Esophagus muscularis mucosa (tissue), 4 donors: Measurements from ENCODE around the gene CNST. TPM values are rescaled to one million over a fixed set of nuclear protein-coding genes. Genes with fewer than 3 reads are reported as not detected.
"Not testable (repeated sequence)": the region's sequence is repeated elsewhere in the genome, so short reads cannot be mapped to it uniquely, and the experiment has no call there.

ENCODE experiments used
- DNase-seq: peaks from one replicate; pipeline ENCODE4 v3.0.0-alpha.2; 2017; ENCODE audit errors: extremely low spot score
- H3K27ac ChIP-seq, 4 donors: fragments of 200-600 bp; sonication (generic); replicated peaks in 1 of 4; 1 replicate in 3 of 4; 2 replicates in 1 of 4; pipeline ENCODE4 v1.5.1; 2016 to 2019; ENCODE audit warnings: mild to moderate bottlenecking in 1 of 4
- H3K27me3 ChIP-seq, 4 donors: fragments of 200-600 bp; sonication (generic); one replicate each; pipeline versions ENCODE4 v1.5.1 to v1.6.0; 2016 to 2019
- H3K36me3 ChIP-seq, 4 donors: fragments of 200-600 bp; sonication (generic); one replicate each; pipeline ENCODE4 v1.5.1; 2016 to 2019
- H3K4me1 ChIP-seq, 4 donors: fragments of 200-600 bp; sonication (generic); one replicate each; pipeline ENCODE4 v1.5.1; 2016 to 2019
- H3K4me3 ChIP-seq, 4 donors: fragments of 200-600 bp; sonication (generic); 1 replicate in 2 of 4; 2 replicates in 2 of 4; pipeline ENCODE4 v1.5.1; 2016 to 2019; ENCODE audit warnings: mild to moderate bottlenecking in 4 of 4, moderate library complexity in 1 of 4
- H3K9me3 ChIP-seq, 4 donors: fragments of 200-600 bp; sonication (generic); 1 replicate in 3 of 4; 2 replicates in 1 of 4; pipeline ENCODE4 v1.5.1; 2016 to 2019
- EP300 ChIP-seq: sonication (generic); formaldehyde crosslinking; IDR thresholded peaks from one replicate; pipeline ENCODE4 v1.6.1; 2017; ENCODE audit warnings: antibody characterized with exemption
- POLR2A ChIP-seq: fragments of 450-650 bp; IDR thresholded peaks from one replicate; pipeline ENCODE4 v1.6.1; 2017; ENCODE audit warnings: antibody characterized with exemption, moderate library complexity, mild to moderate bottlenecking, low read depth
- POLR2AphosphoS5 ChIP-seq, 2 donors: sonication (generic); formaldehyde crosslinking; IDR thresholded peaks; one replicate each; pipeline ENCODE4 v1.6.1; 2017; ENCODE audit warnings: antibody characterized with exemption in 2 of 2
- WGBS: methylation state at CpG from one replicate; pipeline ENCODE4 v1.1.5; 2018; 5-methylcytosine and 5-hydroxymethylcytosine counted together
- intact Hi-C: fragments of 100-400 bp; cut with DNase I; formaldehyde crosslinking; loops from one replicate; pipeline ENCODE4 v1.15.1; 2023
- total RNA-seq, 4 donors: library from RNA; depleted of rRNA; stranded (reverse); fragments of >200 nt; gene quantifications; one replicate each; pipeline versions ENCODE4 v1.1.0 to v1.2.1, GENCODE V29; 2016
- TF ChIP-seq, protein P1 (sequence below), 3 experiments: fragments of 200-600 bp in 2 of 3; fragments of 450-650 bp in 1 of 3; sonication (generic) in 2 of 3; IDR thresholded peaks; one replicate each; pipeline ENCODE4 v1.5.1; 2017 to 2019; ENCODE audit warnings: antibody characterized with exemption in 3 of 3, mild to moderate bottlenecking in 2 of 3, moderate library complexity in 1 of 3

Gene CNST
- total RNA-seq, 4 donors from 2014 or later, result 55.4 to 74.7 (median 61.9) TPM

DNA sequence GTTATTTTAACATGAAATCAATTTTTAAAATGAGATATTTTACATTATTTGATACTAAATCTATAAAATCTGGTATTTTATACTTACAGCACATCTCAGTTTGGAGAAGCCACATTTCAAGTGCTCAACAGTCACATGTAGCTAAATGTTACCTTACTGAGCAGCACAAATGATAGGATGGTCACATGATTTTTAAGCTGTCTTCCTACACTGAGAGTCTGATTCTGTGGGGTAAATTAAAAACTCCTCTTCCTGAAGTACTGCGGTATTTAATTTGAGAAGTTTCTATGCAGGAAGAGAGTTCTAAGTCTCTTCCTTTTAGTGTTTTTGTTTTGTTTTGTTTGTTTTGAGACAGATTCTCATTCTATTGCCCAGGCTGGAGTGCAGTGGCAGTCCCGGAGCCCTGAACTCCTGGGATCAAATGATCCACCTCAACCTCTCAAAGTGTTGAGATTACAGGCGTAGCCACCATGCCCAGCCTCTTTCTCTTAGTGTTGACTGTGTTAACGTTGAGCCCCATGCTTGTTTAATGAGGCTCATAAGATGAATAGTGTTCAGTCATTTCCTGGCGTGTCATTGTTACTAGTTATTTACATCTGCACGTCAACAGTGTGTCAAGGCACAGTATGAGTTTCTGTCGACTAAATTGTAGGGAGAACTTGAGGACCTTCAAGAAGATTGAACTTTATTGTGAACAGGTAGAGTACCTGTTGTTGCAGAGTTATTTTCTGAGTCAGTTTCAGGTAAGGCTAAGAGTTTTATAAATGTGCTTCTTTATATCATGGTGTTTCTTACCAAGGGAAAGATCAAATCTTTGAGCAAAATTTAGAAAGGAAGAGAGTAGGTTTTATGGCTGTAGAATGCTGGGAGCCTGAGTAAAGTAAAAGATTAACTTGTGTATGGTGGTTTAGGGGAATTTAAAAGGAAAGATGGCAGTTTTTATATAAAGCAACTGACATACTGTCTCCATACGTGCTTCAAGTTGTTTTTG, 3.3 kb downstream of the CNST start:
- Histone ChIP-seq H3K27me3 (no peaks in the 10 kb centered on the region), H3K9me3 (no peaks in the 10 kb centered on the region), H3K36me3 (no peaks in the 10 kb centered on the region), H3K4me3 (peak overlapping the region in 3 of 4 donors; percentile 21 to 95 (median 27)), H3K4me1 (peaks cover 66 to 80% (median 75%) of the 10 kb centered on the region in 4 donors), H3K27ac (peak overlapping the region; percentile 91 to 100 (median 98))
- DNase-seq, result no peak
- WGBS, result 51% methylated on average over 8 of the region's 8 CpGs
- peak in 1 of 2 donors; percentile 27 for TF ChIP-seq POLR2AphosphoS5 (IDR thresholded peaks at IDR 0.05)
- TF ChIP-seq, protein P1, sequence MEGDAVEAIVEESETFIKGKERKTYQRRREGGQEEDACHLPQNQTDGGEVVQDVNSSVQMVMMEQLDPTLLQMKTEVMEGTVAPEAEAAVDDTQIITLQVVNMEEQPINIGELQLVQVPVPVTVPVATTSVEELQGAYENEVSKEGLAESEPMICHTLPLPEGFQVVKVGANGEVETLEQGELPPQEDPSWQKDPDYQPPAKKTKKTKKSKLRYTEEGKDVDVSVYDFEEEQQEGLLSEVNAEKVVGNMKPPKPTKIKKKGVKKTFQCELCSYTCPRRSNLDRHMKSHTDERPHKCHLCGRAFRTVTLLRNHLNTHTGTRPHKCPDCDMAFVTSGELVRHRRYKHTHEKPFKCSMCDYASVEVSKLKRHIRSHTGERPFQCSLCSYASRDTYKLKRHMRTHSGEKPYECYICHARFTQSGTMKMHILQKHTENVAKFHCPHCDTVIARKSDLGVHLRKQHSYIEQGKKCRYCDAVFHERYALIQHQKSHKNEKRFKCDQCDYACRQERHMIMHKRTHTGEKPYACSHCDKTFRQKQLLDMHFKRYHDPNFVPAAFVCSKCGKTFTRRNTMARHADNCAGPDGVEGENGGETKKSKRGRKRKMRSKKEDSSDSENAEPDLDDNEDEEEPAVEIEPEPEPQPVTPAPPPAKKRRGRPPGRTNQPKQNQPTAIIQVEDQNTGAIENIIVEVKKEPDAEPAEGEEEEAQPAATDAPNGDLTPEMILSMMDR (IDR thresholded peaks at IDR 0.05), result no peak
- intact Hi-C loops, result loop anchor here (5.0 to 10.0 kb wide), 3 partner anchors 48 to 185 kb away; no protein-coding TSS in a partner anchor

DNA sequence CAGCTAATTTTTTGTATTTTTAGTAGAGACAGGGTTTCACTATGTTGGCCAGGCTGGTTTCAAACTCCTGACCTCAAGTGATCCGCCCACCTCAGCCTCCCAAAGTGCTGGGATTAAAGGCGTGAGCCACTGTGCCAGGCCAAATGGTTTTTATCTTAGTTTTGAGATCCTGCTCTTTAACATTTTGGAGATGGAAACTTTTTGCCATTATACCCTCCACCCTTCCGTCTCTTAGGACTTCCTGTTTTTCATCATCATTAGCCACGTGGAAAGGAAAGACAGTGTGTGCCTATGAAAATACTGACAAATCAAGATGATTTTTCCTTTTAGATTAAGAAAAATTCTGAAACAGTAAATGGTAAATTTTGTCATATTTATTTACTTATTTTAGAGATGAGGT, 5.1 kb downstream of the CNST start:
- Histone ChIP-seq H3K4me1 (peaks cover 57 to 80% (median 70%) of the 10 kb centered on the region in 4 donors), H3K27ac (peak overlapping the region; percentile 91 to 100 (median 98))
- DNase-seq, intact Hi-C loops, H3K27me3 ChIP-seq, H3K4me3 ChIP-seq, H3K36me3 ChIP-seq, H3K9me3 ChIP-seq: not testable (repeated sequence)
- WGBS, result 73% methylated on average over 4 of the region's 4 CpGs
- peak; percentile 12 to 32 for TF ChIP-seq POLR2AphosphoS5 (IDR thresholded peaks at IDR 0.05)

DNA sequence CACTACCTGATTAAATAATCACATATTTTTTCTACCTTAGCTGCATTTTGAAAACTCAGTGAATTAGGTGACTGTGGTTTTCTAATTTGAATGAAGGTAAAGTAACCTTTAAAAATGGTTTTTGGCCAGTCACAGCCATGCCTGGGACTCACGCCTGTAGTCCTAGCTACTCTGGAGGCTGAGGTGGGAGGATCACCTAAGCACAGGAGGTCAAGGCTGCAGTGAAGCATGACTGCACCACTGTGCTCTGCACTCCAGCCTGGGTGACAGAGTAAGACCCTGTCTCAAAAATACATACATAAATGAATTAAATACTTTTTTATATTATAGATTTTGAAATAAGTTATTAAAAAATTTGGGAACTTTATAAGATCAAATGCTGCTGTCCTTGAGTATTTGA, 5.7 kb downstream of the CNST start:
- peak overlapping the region; percentile 91 to 100 (median 98) for H3K27ac ChIP-seq
- no peak for TF ChIP-seq POLR2A
- TF ChIP-seq EP300, result no peak
- TF ChIP-seq, protein P1 (IDR thresholded peaks at IDR 0.05), result no peak
- no peak for TF ChIP-seq POLR2AphosphoS5 (IDR thresholded peaks at IDR 0.05)
- 95% methylated on average over 1 of the region's 1 CpG for WGBS
- no peak for DNase-seq
- no peaks in the 10 kb centered on the region for H3K36me3 ChIP-seq
- intact Hi-C loops, result no loop called here
- H3K4me3 ChIP-seq, result no peak overlapping the region
- no peaks in the 10 kb centered on the region for H3K9me3 ChIP-seq
- no peaks in the 10 kb centered on the region for H3K27me3 ChIP-seq
- peaks cover 62 to 86% (median 75%) of the 10 kb centered on the region in 4 donors for H3K4me1 ChIP-seq

DNA sequence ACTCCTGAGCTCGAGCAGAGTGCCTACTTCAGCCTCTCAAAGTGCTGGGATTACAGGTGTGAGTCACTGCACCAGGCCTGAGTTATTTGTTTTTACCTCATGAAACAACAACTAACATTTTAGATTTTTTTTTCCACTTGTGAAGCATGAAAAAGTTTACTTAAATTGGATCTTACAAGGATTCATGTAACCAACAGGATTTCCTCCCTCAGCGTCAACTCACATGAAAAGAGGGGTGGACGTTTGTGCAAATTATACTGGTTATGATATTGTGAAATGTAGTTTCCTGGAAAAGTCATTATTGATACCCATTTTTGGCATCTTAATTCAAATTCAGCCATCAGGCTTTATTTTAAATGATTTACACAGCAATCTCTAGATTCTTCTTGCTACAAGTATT, 6.5 kb downstream of the CNST start:
- H3K36me3 ChIP-seq, result no peaks in the 10 kb centered on the region
- no peak for TF ChIP-seq POLR2A
- TF ChIP-seq EP300, result no peak
- TF ChIP-seq, protein P1 (IDR thresholded peaks at IDR 0.05), result no peak
- TF ChIP-seq POLR2AphosphoS5 (IDR thresholded peaks at IDR 0.05), result no peak
- H3K27me3 ChIP-seq, result no peaks in the 10 kb centered on the region
- H3K4me1 ChIP-seq, result peaks cover 67 to 88% (median 82%) of the 10 kb centered on the region in 4 donors
- intact Hi-C loops, result no loop called here
- peak overlapping the region; percentile 91 to 100 (median 98) for H3K27ac ChIP-seq
- peak overlapping the region in 1 of 4 donors; percentile 16 for H3K4me3 ChIP-seq
- no peak for DNase-seq
- 48% methylated on average over 3 of the region's 3 CpGs for WGBS
- no peaks in the 10 kb centered on the region for H3K9me3 ChIP-seq

DNA sequence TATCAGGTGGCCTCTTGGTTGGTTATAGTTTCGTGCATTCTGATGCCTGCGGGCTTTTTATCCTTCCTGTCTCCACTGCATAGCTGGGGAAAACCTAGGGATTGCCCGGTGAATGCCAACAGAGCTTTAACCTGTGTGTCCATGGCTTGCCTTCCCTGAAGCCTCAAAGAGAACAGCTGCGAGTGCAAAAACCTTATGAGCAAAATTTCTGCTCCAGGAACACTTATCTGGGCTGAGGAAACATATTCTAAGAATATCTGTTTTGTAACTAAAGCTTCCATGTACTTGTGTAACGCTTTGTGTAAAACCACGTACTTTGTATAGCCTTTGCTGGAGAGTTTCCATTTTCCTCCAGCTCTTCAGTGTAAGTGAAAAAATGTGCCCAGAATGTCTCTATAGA, 7.2 kb downstream of the CNST start:
- WGBS, result 36% methylated on average over 6 of the region's 6 CpGs
- Histone ChIP-seq H3K4me3 (peak overlapping the region in 3 of 4 donors; percentile 4 to 16 (median 10)), H3K9me3 (no peaks in the 10 kb centered on the region), H3K27ac (peak overlapping the region; percentile 91 to 100 (median 98)), H3K27me3 (no peaks in the 10 kb centered on the region), H3K4me1 (peaks cover 67 to 88% (median 84%) of the 10 kb centered on the region in 4 donors), H3K36me3 (no peaks in the 10 kb centered on the region)
- intact Hi-C loops, result no loop called here
- TF ChIP-seq POLR2AphosphoS5 (IDR thresholded peaks at IDR 0.05) (no peak), EP300 (no peak), POLR2A (no peak)
- DNase-seq, result no peak
